ENCODE measurements around the gene BAIAP2L1. TPM values are rescaled to one million over a fixed set of nuclear protein-coding genes. Genes with fewer than 3 reads are reported as not detected.
"Not testable (repeated sequence)": the region's sequence is repeated elsewhere in the genome, so short reads cannot be mapped to it uniquely, and the experiment has no call there.

The BAIAP2L1 gene
- total RNA-seq, 1 donor from 2014 or later, result 28.0 TPM

- TF ChIP-seq CTCF (conservative IDR thresholded peaks at IDR 0.05), result peak; percentile 40
- Mint-ChIP-seq H3K27ac (peak overlapping the region; percentile 96), H3K4me3 (peak overlapping the region; percentile 48)
- H3K4me1 Mint-ChIP-seq (ENCODE audit: unreplicated experiment); H3K36me3 Mint-ChIP-seq; H3K9me3 Mint-ChIP-seq; DNase-seq (ENCODE audit: extremely low spot score, unreplicated experiment); H3K27me3 Mint-ChIP-seq: not testable (repeated sequence)
Observed at GRCh38 chr7:98417604-98418270, 16.8 kb upstream of the BAIAP2L1 start.

GRCh38 chr7:98414205-98414900 is 13.5 kb upstream of the BAIAP2L1 start:
- Mint-ChIP-seq H3K27me3 (peaks cover 3% of the 10 kb centered on the region), H3K27ac (no peak overlapping the region), H3K36me3 (no peaks in the 10 kb centered on the region), H3K9me3 (no peaks in the 10 kb centered on the region), H3K4me3 (no peak overlapping the region), H3K4me1 (ENCODE audit: unreplicated experiment) (peaks cover 5% of the 10 kb centered on the region)
- no peak for TF ChIP-seq CTCF (conservative IDR thresholded peaks at IDR 0.05)
- DNase-seq (ENCODE audit: extremely low spot score, unreplicated experiment), result no peak

- H3K27ac Mint-ChIP-seq, result not testable (repeated sequence)
Observed at GRCh38 chr7:98413655-98414054, 12.8 kb upstream of the BAIAP2L1 start.

GRCh38 chr7:98409843-98410242 is 9.0 kb upstream of the BAIAP2L1 start:
- H3K4me3 Mint-ChIP-seq, result no peak overlapping the region
- DNase-seq (ENCODE audit: extremely low spot score, unreplicated experiment), result no peak
- H3K9me3 Mint-ChIP-seq, result no peaks in the 10 kb centered on the region
- H3K27me3 Mint-ChIP-seq, result no peaks in the 10 kb centered on the region
- no peak overlapping the region for H3K27ac Mint-ChIP-seq
- no peaks in the 10 kb centered on the region for H3K36me3 Mint-ChIP-seq
- no peak for TF ChIP-seq CTCF (conservative IDR thresholded peaks at IDR 0.05)
- H3K4me1 Mint-ChIP-seq (ENCODE audit: unreplicated experiment), result no peaks in the 10 kb centered on the region

More at GRCh38 chr7:98413655-98414054, 12.8 kb upstream of the BAIAP2L1 start:
- not testable (repeated sequence) for H3K9me3 Mint-ChIP-seq; H3K36me3 Mint-ChIP-seq; DNase-seq (ENCODE audit: extremely low spot score, unreplicated experiment); H3K4me3 Mint-ChIP-seq; H3K4me1 Mint-ChIP-seq (ENCODE audit: unreplicated experiment); H3K27me3 Mint-ChIP-seq

GRCh38 chr7:98408146-98408545 is 7.3 kb upstream of the BAIAP2L1 start:
- not testable (repeated sequence) for H3K27me3 Mint-ChIP-seq; H3K4me3 Mint-ChIP-seq; H3K9me3 Mint-ChIP-seq; H3K36me3 Mint-ChIP-seq; H3K27ac Mint-ChIP-seq; DNase-seq (ENCODE audit: extremely low spot score, unreplicated experiment); H3K4me1 Mint-ChIP-seq (ENCODE audit: unreplicated experiment)

- no peak for DNase-seq (ENCODE audit: extremely low spot score, unreplicated experiment)
- no peaks in the 10 kb centered on the region for H3K27me3 Mint-ChIP-seq
- H3K4me1 Mint-ChIP-seq (ENCODE audit: unreplicated experiment), result no peaks in the 10 kb centered on the region
- no peaks in the 10 kb centered on the region for H3K9me3 Mint-ChIP-seq
- no peak overlapping the region for H3K4me3 Mint-ChIP-seq
- H3K36me3 Mint-ChIP-seq, result no peaks in the 10 kb centered on the region
- H3K27ac Mint-ChIP-seq, result no peak overlapping the region
- TF ChIP-seq CTCF (conservative IDR thresholded peaks at IDR 0.05), result no peak
Observed at GRCh38 chr7:98406827-98407226, 5.9 kb upstream of the BAIAP2L1 start.
